Measurements from ENCODE around the gene WWP2. TPM values are rescaled to one million over a fixed set of nuclear protein-coding genes. Genes with fewer than 3 reads are reported as not detected.

WWP2 gene
- total RNA-seq, 1 experiment from 2014 or later, result 22.8 TPM

GRCh38 chr16:69847643-69848042 is 85.5 kb downstream of the WWP2 start:
- CTCF ChIA-PET, result interaction anchor here (0.6 kb wide), 1 partner anchor 659 kb away, joined by 6 read pairs; no protein-coding TSS in a partner anchor
- no peaks in the 10 kb centered on the region for H3K4me1 ChIP-seq (ENCODE audit: control insufficient read depth, insufficient read depth, low read length)
- H3K4me3 ChIP-seq (ENCODE audit: low read depth in 2 of 2, low read length in 2 of 2), result no peak overlapping the region
- in situ Hi-C loops (cut with HindIII; ENCODE audit: low pct_unique_long_range_greater_than_20kb, low sequenced_read_pairs), result no loop called here
- POLR2A ChIA-PET, result interaction anchor here (0.7 kb wide), 1 partner anchor 1280 kb away, joined by 11 read pairs; no protein-coding TSS in a partner anchor
- DNase-seq (ENCODE audit: low read depth, low spot score) (no peak), ATAC-seq (no peak)
- H3K27ac ChIP-seq (ENCODE audit: low read length), result no peak overlapping the region
- no peaks in the 10 kb centered on the region for H3K36me3 ChIP-seq (ENCODE audit: control insufficient read depth, insufficient read depth, low read length)
- no peaks in the 10 kb centered on the region for H3K9me3 ChIP-seq (ENCODE audit: control insufficient read depth, insufficient read depth, low read depth, low read length)
- TF ChIP-seq SIN3A (IDR thresholded peaks at IDR 0.05; ENCODE audit: borderline replicate concordance, insufficient read depth, low read depth, low read length) (no peak), CTCF (IDR thresholded peaks at IDR 0.05) (no peak), TCF7L2 (IDR thresholded peaks at IDR 0.05; ENCODE audit: low read depth, low read length) (no peak), REST (IDR thresholded peaks at IDR 0.05; ENCODE audit: insufficient read depth in 1 of 2, low read depth in 2 of 2, low read length in 1 of 2) (no peak), POLR2AphosphoS5 (IDR thresholded peaks at IDR 0.05; ENCODE audit: low read depth, low read length) (no peak)
- no peaks in the 10 kb centered on the region for H3K27me3 ChIP-seq (ENCODE audit: control insufficient read depth, insufficient read depth, low read length)
- BruUV-seq (replicated peaks), result no TSS peak
- intact Hi-C loops (cut with micrococcal nuclease; ENCODE audit: unreplicated experiment), result no loop called here

- POLR2A ChIA-PET, result interaction anchor here (0.5 to 0.7 kb wide), 2 partner anchors 71 to 1281 kb away, joined by 11 read pairs; no protein-coding TSS in a partner anchor
- CTCF ChIA-PET, result interaction anchor here (0.6 kb wide), 1 partner anchor 16 kb away, joined by 11 read pairs; no protein-coding TSS in a partner anchor
- Histone ChIP-seq H3K9me3 (ENCODE audit: control insufficient read depth, insufficient read depth, low read depth, low read length) (no peaks in the 10 kb centered on the region), H3K4me3 (ENCODE audit: low read depth in 2 of 2, low read length in 2 of 2) (no peak overlapping the region), H3K4me1 (ENCODE audit: control insufficient read depth, insufficient read depth, low read length) (no peaks in the 10 kb centered on the region), H3K36me3 (ENCODE audit: control insufficient read depth, insufficient read depth, low read length) (no peaks in the 10 kb centered on the region), H3K27ac (ENCODE audit: low read length) (no peak overlapping the region), H3K27me3 (ENCODE audit: control insufficient read depth, insufficient read depth, low read length) (no peaks in the 10 kb centered on the region)
- ATAC-seq (no peak), DNase-seq (ENCODE audit: low read depth, low spot score) (no peak)
- TF ChIP-seq TCF7L2 (IDR thresholded peaks at IDR 0.05; ENCODE audit: low read depth, low read length) (no peak), POLR2AphosphoS5 (IDR thresholded peaks at IDR 0.05; ENCODE audit: low read depth, low read length) (no peak), REST (IDR thresholded peaks at IDR 0.05; ENCODE audit: insufficient read depth in 1 of 2, low read depth in 2 of 2, low read length in 1 of 2) (no peak), SIN3A (IDR thresholded peaks at IDR 0.05; ENCODE audit: borderline replicate concordance, insufficient read depth, low read depth, low read length) (no peak), CTCF (IDR thresholded peaks at IDR 0.05) (no peak)
- intact Hi-C loops (cut with micrococcal nuclease; ENCODE audit: unreplicated experiment), result no loop called here
- in situ Hi-C loops (cut with HindIII; ENCODE audit: low pct_unique_long_range_greater_than_20kb, low sequenced_read_pairs), result no loop called here
- no TSS peak for BruUV-seq (replicated peaks)
Observed at GRCh38 chr16:69848637-69849545, 86.8 kb downstream of the WWP2 start.
